BLaER1 (cell line): ENCODE results near the gene CD164L2.
"Not testable (repeated sequence)": the region's sequence is repeated elsewhere in the genome, so short reads cannot be mapped to it uniquely, and the experiment has no call there.

ENCODE experiments used
- H3K27ac ChIP-seq: shearing (Covaris generic); formaldehyde crosslinking; 2 replicates; pipeline ENCODE4 v1.8.1; 2022
- H3K27me3 ChIP-seq: shearing (Covaris generic); formaldehyde crosslinking; 2 replicates; pipeline ENCODE4 v1.8.1; 2022
- H3K36me3 ChIP-seq: shearing (Covaris generic); formaldehyde crosslinking; 2 replicates; pipeline ENCODE4 v1.8.1; 2022
- H3K4me1 ChIP-seq: shearing (Covaris generic); formaldehyde crosslinking; 2 replicates; pipeline ENCODE4 v1.8.1; 2022
- H3K4me2 ChIP-seq: shearing (Covaris generic); formaldehyde crosslinking; 2 replicates; pipeline ENCODE4 v1.8.1; 2022
- H3K4me3 ChIP-seq: shearing (Covaris generic); formaldehyde crosslinking; 2 replicates; pipeline ENCODE4 v1.8.1; 2022
- H3K9ac ChIP-seq: shearing (Covaris generic); formaldehyde crosslinking; 2 replicates; pipeline ENCODE4 v1.8.1; 2022
- H3K9me3 ChIP-seq: shearing (Covaris generic); formaldehyde crosslinking; 2 replicates; pipeline ENCODE4 v1.8.1; 2022
- H4K20me1 ChIP-seq: shearing (Covaris generic); formaldehyde crosslinking; 2 replicates; pipeline ENCODE4 v1.8.1; 2022
- Cebpa-rat ChIP-seq: shearing (Covaris generic); IDR thresholded peaks from 2 replicates; pipeline ENCODE4 v1.8.1; 2022

Gene CD164L2

GRCh38 chr1:27391511-27392095 lies 8.5 kb upstream of the CD164L2 start:
- Histone ChIP-seq H3K9ac (no peak overlapping the region; the same call in 1 of the 2 replicates), H3K4me1 (peaks cover 43% of the 10 kb centered on the region)
- TF ChIP-seq Cebpa-rat, result no peak

GRCh38 chr1:27388337-27389005 lies 5.3 kb upstream of the CD164L2 start:
- H3K4me1 ChIP-seq, result peaks cover 26% of the 10 kb centered on the region
- H4K20me1 ChIP-seq, result no peaks in the 10 kb centered on the region
- no peak for TF ChIP-seq Cebpa-rat

More at GRCh38 chr1:27391511-27392095, 8.5 kb upstream of the CD164L2 start:
- Histone ChIP-seq H3K9me3 (no peaks in the 10 kb centered on the region), H3K27me3 (no peaks in the 10 kb centered on the region), H3K4me2 (peak overlapping the region; percentile 98), H3K36me3 (no peaks in the 10 kb centered on the region), H3K4me3 (no peak overlapping the region; the same call in 1 of the 2 replicates), H3K27ac (no peak overlapping the region), H4K20me1 (no peaks in the 10 kb centered on the region)

GRCh38 chr1:27384797-27385196 lies 1.7 kb upstream of the CD164L2 start:
- not testable (repeated sequence) for H3K4me2 ChIP-seq, H3K36me3 ChIP-seq, H3K27me3 ChIP-seq, H3K4me3 ChIP-seq, H3K9me3 ChIP-seq, H3K9ac ChIP-seq, H3K27ac ChIP-seq, H3K4me1 ChIP-seq, H4K20me1 ChIP-seq

More at GRCh38 chr1:27388337-27389005, 5.3 kb upstream of the CD164L2 start:
- H3K4me3 ChIP-seq, result no peak overlapping the region
- no peaks in the 10 kb centered on the region for H3K27me3 ChIP-seq
- H3K36me3 ChIP-seq, result no peaks in the 10 kb centered on the region
- no peak overlapping the region for H3K27ac ChIP-seq
- H3K9ac ChIP-seq, result no peak overlapping the region
- H3K9me3 ChIP-seq, result no peaks in the 10 kb centered on the region
- no peak overlapping the region for H3K4me2 ChIP-seq

GRCh38 chr1:27383661-27384060 lies 528 bp upstream of the CD164L2 start:
- Histone ChIP-seq H3K27me3 (no peaks in the 10 kb centered on the region), H4K20me1 (no peaks in the 10 kb centered on the region), H3K9ac (no peak overlapping the region), H3K36me3 (no peaks in the 10 kb centered on the region), H3K27ac (no peak overlapping the region), H3K4me2 (no peak overlapping the region), H3K4me1 (no peaks in the 10 kb centered on the region), H3K9me3 (no peaks in the 10 kb centered on the region), H3K4me3 (no peak overlapping the region)
- no peak for TF ChIP-seq Cebpa-rat

GRCh38 chr1:27381969-27382762 lies 967 bp downstream of the CD164L2 start:
- Histone ChIP-seq H3K4me2 (no peak overlapping the region), H3K9ac (no peak overlapping the region)
- TF ChIP-seq Cebpa-rat, result no peak

GRCh38 chr1:27380766-27381733 lies 2.1 kb downstream of the CD164L2 start:
- Histone ChIP-seq H3K4me3 (no peak overlapping the region), H3K4me1 (peaks cover 13% of the 10 kb centered on the region), H3K4me2 (no peak overlapping the region), H3K36me3 (no peaks in the 10 kb centered on the region), H3K9ac (no peak overlapping the region), H3K9me3 (no peaks in the 10 kb centered on the region), H3K27ac (no peak overlapping the region), H3K27me3 (no peaks in the 10 kb centered on the region), H4K20me1 (no peaks in the 10 kb centered on the region)
- TF ChIP-seq Cebpa-rat, result no peak

More at GRCh38 chr1:27381969-27382762, 967 bp downstream of the CD164L2 start:
- Histone ChIP-seq H3K27me3 (no peaks in the 10 kb centered on the region), H3K4me3 (no peak overlapping the region), H3K9me3 (no peaks in the 10 kb centered on the region), H4K20me1 (no peaks in the 10 kb centered on the region), H3K27ac (no peak overlapping the region), H3K4me1 (peaks cover 13% of the 10 kb centered on the region), H3K36me3 (no peaks in the 10 kb centered on the region)

- Histone ChIP-seq H3K4me2 (no peak overlapping the region), H3K27ac (no peak overlapping the region), H3K9ac (no peak overlapping the region), H3K36me3 (no peaks in the 10 kb centered on the region), H3K9me3 (no peaks in the 10 kb centered on the region), H4K20me1 (no peaks in the 10 kb centered on the region), H3K27me3 (no peaks in the 10 kb centered on the region), H3K4me3 (no peak overlapping the region), H3K4me1 (peaks cover 13% of the 10 kb centered on the region)
- TF ChIP-seq Cebpa-rat, result no peak
These were observed 2.9 kb downstream of the CD164L2 start for GRCh38 chr1:27380224-27380623.

GRCh38 chr1:27379564-27380122 lies 3.5 kb downstream of the CD164L2 start:
- Histone ChIP-seq H3K36me3 (no peaks in the 10 kb centered on the region), H3K27me3 (no peaks in the 10 kb centered on the region), H3K4me2 (no peak overlapping the region), H4K20me1 (no peaks in the 10 kb centered on the region), H3K9ac (no peak overlapping the region), H3K4me1 (peaks cover 19% of the 10 kb centered on the region), H3K4me3 (no peak overlapping the region), H3K9me3 (no peaks in the 10 kb centered on the region), H3K27ac (no peak overlapping the region)
- no peak for TF ChIP-seq Cebpa-rat
